Fibroblast of skin of right quadriceps (primary cell): ENCODE measurements around the gene DCAF12.
A peak's percentile ranks its signal among the peaks of the same experiment; 100 is the strongest.

Source experiments
- DNase-seq: peaks from one replicate; pipeline ENCODE4 v3.0.0-alpha.2; 2013

DCAF12 gene

DNA sequence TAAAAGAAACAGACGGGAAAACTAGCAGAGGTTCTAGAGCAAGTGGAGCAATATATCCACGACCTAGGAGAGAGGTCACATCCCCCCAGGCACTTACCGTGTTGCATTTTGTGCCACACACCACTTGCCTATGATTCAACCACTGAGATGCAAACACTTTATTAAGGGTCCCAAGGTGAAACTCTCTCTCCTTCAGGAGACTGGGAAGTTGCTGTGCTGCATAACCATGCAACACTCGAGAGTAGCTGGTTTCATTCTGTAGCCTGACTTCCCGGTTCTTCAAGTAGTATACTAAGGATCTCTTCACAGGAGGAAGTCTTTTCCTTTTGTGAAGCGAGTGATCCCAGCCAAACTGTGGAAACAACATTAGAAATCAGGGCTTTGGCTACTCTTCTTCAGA, 1.6 kb downstream of the DCAF12 start:
- no peak for DNase-seq

DNA sequence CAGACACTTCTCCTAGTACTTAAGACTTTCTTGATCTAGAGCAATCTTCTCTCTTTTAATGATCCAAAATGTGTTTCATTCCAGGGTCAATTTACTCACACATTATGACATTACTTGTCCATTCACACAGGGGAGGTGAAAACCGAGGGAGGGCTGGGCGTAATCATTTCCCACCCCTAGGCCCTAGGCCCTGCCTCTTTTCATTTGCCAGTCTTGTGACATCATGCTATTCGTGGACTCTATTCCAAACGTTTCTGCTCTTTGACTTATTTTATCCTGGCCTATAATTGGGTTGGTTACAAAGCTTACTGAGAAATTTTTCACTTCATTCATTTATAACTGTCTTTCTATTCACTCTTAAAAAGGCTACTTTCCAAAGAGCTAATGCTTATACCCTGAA, 2.4 kb downstream of the DCAF12 start:
- DNase-seq = no peak

DNA sequence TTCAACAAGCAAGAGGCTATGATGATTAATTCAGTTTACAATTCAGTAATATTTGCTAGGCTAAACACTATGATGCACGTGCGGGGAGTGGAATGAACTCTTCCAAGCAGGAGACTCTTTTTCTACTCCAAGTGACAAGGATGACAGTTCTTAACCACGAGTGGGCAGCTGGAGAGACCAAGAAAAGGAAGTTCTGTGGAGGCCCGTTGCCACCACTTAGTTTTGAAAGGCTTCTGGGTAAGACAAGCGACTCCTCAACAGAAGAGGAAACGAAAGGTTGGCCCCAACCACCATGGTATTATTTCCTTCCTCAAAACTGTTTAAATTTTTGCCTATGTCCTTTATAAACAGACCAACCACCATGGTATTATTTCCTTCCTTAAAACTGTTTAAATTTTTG, 2.8 kb downstream of the DCAF12 start:
- DNase-seq = no peak

DNA sequence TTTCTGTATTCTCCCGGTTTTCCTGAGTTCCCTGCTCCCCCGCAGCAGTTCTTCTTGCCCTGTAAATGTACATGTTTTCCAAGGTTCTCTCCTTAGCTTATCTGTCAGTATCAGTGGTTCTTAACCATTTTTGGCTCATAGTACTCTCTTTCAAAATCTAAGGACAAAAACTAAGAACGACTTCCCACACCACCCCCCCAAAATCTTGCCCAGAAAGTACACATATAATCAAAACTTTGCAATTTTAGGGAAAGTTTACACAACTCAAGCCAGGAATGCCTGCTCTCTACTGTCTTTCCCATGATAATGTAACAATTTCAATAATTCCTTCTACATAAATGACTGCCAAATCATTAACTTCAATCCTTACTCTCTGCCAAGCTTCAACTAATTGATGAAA, 4.5 kb downstream of the DCAF12 start:
- DNase-seq = no peak

DNA sequence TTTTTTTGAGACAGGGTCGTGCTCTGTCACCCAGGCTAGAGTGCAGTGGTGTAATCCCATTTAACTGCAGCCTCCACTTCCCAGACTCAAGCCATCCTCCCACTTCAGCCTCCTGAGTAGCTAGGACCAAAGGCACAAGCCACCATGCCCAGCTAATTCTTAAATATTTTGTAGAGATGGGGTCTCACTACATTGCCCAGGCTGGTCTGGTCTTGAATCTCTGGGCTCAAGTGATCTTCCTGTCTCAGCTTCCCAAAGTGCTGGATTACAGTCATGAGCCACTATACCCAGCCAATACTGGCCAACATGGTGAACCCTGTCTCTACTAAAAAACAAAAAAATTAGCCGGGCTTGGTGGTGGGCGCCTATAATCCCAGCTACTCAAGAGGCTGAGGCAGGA, 6.8 kb downstream of the DCAF12 start:
- DNase-seq = no peak

DNA sequence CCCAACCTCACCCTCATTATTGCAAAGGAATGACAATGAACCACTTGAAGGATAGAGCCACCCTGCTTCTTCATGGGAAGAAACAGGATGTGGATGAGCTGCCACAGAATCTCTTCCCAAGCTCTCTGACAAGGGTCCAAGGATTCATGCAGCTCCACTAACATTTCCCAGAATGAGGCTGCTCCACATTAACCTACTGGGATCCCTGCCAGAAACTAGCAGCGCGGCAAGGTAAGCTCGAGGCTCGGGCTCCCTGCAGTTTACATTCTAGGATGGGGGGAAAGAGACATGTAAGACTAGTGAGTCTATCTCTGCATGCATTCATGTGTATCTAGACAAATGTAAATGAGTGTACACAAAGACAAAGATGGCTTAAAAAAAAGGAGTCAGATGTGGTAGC, 12.1 kb downstream of the DCAF12 start:
- no peak for DNase-seq

DNA sequence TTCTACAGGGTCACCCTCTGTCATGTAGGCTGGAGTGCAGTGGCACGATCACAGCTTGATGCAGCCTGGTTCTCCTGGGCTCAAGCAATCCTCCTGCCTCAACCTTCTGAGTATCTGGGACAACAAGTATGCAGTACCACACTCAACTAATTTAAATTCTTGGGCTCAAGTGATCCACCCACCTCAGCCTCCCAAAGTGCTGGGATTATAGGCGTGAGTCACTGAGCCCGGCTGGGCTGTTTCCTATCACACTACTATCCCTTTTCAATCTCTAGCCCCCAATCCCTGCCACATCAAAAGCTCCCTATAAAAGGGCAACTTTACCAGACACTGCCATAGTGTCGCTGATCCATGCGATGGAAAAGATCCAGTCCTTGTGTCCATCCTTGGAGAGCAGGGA, 20.4 kb downstream of the DCAF12 start:
- no peak for DNase-seq

DNA sequence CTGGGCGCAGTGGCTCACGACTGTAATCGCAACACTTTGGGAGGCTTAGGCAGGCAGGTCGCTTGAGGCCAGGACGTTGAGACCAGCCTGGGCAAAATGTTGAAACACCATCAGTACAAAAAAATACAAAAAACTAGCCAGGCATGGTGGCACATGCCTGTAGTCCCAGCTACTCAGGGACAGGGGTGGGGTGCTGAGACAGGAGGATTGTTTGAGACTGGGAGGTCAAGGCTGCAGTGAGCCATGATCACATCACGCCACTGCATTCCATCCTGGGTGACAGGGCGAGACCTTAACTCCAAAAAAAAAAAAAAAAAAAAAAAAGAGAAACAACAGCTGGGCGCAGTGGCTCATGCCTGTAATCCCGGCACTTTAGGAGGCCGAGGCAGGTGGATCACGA, 23.7 kb downstream of the DCAF12 start:
- DNase-seq = no peak

DNA sequence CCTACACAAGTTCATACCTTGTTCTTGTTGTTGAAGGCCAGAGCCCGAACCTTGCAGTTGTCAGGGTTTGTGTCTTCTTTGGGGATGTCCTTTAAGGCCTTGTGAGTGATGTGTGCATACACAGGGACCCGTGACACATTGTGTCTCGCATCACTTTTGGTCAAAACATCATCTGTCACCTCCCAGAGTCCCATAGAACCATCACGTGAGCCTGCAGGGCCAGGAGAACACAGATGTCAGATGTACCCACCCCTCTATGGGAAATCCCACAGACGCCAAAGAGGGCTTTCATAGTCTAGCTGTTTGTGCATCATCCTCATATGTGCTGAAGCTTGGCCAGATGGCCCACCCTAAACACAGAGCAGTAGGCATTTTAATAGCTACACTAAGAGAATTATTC, 28.2 kb downstream of the DCAF12 start:
- no peak for DNase-seq

DNA sequence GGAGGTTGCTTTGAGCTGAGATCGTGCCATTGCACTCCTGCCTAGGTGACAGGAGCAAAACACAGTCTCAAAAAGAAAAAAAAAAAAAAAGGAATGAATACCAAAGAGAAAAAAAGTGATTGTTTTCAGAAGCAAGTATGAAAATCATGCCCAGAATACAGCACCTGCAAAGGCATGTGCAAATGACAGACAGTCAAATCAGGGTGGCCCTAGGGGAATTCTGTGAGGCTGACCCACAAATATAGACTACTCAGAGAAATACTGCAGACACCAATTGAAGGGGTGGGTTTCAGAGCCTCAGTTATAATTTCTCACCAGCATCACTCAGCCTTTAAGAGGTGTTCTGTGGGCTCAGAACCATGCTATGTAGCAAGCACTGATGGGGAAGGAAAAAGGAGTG, 28.6 kb downstream of the DCAF12 start:
- no peak for DNase-seq

DNA sequence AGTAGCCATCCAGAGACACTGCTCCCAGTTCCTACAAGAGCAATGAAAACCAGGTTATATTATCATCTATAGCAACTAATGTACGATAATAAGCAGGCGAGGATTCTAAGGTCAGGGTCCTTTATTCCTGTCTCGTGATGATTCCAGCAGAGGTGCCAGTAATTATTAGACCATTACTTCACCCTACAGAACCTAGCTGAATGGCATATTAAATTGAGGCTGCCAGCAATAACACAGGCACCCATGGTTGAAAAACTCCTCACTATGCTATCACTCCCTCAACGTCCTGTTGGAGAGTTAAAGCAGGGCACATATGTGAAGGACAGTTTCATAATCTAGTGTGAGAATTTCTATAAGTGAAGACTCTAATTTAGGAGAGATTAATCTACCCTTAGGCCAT, 29.7 kb downstream of the DCAF12 start:
- no peak for DNase-seq

DNA sequence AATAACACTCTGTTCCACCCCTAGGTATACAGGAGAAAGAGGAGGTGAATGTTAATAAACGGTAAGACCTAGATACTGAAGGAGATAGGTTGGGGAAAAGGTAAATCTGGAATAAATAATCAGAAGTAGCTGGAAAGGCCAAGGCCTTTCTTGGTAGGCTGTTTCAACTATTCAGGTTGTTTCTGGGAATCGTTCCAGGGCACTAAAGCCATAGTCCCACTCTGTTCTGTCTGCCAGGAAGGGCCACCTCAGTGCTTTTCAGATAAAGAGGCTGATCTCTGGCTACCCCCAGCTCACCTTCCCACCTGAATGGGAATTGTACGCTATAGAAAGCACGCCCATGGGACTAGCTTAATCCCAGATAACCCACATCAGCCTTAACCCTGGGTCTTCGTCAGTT, 32.9 kb downstream of the DCAF12 start:
- DNase-seq = no peak

DNA sequence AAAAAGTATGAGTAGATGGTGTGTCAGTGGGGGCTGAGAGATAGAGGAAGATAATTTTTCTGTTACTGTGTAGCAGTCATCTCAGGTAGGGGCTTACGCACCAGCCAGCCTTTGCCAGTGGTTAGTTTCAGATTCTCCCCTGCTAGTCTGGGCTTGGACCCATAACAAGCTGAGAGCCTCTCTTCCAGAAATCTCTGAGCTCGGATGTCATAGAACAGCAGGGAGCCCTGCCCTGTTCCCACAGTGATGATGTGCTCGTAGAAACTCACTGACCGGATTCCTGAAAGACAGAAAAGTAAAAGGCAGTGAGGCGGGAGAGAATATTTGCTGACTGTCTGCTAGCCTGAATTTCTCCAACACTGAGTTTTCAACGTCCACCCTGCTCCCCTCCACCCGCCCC, 37.2 kb downstream of the DCAF12 start:
- no peak for DNase-seq

DNA sequence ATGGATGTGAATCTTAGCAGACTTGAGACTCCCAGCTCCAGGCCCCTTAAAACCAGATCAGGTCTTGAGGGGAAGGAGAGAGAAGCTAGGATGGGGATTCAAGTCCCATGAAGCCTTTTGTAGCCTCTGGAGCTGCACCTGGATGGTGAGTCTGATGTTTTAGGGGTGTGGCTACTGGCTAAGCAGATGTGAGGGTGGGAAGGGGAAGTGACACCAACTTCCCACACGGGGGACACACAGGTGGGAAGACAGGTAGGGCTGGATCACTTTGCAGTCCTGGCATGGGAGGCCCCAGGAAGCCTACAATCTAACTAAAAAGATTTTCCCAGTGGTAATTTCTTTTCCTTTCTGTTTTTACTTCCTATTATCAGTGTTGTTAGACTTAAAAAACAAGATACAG, 39.1 kb downstream of the DCAF12 start:
- no peak for DNase-seq

DNA sequence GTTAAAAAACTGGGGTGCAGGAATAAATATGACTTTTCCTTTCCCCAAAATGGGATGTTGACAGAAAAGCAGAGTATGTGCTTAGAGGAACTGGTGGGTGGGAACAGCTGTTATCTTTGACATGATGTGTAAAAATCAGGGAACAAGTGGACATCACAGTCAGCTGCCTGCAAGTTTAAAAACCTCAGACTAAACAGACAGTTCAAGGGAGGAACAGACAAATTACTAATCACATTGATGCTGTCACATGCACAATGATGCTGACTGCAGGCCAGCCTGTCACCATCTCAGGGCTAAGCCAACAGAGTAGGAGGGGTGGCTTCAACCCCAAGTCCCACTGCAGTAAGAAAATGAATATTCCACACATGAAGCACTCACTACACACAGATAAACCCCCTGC, 39.6 kb downstream of the DCAF12 start:
- DNase-seq = no peak

DNA sequence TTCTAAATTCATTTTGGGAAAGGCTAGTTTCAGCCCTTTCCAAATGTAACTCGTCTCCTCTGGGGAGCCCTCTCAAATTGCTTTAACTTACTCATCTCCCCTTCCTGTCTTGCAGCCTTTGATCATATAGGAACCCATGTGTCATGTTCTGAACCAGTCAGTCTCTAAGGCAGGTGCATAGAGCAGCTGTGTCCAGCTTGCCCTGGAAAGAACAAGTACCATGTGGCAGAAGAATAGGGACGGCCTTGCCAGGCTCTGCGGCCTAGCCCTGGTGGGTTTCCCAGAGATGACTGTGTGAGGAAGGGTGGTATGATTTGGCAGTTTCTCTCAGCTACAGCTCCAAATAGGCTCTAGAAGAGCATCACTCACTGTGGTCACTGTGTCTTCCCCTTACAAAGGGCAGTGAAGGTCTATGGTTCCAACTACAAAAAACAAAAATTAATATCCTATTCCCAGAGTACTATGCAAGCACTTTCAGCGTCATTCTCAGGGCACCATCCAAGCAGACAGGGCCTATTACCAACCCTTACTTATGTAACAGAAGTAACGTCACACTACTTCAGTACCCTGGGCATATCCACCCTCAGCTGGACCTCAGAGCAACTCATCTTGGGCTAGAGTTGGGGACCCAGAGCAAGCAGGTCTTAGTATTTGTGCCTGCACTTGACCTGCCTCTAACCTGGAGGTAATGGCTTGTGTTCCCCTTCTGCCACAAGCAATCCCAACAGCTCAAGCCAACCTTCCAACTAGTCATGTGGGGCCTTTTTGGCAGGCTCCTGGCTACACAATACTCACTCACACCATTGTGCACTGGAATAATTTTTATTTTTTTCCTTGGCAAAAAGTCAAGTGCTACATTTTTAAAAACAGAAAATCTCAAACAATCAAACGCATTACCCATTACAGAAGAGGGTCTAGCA, 40.7 kb downstream of the DCAF12 start:
- DNase-seq = no peak

DNA sequence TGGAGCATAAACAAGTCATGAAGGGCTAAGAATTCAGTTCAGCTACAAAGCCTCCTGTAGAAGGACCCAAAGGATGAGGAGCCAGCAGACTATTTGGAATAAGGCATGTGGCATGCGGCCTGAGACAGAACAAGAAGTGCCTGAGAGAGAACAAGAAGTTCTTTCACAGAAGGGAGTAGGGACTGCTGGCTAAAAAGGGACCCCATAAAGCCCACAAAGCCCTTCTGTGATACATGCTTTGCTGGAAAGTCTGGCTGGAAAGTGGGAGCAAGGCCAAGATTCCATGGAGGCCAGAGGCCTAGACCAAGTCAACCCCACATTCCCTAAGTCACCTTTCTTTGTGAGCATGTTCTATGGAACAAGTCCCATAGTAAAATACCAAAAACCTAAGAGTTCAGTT, 41.9 kb downstream of the DCAF12 start:
- no peak for DNase-seq

DNA sequence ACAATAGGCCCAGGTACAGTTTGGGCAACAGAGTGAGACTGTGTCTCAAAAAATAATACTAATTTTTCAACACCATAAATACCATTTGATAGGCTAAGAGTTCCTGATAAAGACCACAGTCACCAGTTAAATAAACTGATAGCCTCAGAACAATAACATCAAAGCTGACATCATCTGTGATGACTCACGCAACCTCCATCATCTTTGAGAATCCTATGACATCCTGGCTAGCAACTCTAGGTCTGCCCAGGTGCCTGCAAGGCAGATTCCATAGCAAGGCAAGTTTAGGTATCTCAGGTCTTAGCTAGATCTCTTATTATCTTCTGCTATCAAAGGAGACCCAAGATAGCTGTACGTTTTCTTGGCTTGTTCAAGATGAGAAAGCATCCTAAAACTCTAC, 47.3 kb downstream of the DCAF12 start:
- no peak for DNase-seq

DNA sequence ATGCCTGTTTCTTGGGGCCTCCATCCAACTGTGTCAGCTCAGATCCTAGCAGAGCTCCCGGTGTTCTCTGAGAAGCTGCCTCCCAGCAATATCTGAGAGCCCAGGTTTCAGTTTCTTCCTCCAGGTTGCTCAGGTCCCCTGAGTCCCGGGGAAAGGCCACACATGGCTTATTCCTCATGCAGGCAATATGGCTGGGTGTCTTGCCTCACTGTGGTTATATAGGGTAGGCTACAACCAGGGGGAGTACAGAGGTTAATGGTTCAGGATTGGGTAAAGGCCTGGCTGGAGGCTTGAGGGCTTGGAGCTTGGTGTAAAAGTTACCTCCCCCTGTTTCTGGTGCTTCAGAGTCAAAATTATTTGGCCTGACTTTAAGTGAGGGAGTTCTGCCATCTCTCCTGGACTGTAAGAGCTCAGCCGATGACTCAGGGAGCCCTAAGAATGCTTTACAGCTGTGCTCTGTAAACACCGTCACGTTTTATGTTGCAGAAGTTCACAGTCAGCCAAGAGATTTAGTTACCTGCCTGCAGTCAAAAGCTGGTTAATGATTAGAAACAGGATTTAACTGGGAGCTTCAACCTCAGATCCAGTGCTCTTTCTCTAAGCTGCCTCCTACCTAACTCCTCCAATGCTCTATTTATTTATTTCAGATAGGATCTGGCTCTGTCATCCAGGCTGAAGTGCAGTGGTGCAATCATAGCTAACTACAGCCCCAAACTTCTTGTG, 53.5 kb downstream of the DCAF12 start:
- DNase-seq = peak; percentile 75

DNA sequence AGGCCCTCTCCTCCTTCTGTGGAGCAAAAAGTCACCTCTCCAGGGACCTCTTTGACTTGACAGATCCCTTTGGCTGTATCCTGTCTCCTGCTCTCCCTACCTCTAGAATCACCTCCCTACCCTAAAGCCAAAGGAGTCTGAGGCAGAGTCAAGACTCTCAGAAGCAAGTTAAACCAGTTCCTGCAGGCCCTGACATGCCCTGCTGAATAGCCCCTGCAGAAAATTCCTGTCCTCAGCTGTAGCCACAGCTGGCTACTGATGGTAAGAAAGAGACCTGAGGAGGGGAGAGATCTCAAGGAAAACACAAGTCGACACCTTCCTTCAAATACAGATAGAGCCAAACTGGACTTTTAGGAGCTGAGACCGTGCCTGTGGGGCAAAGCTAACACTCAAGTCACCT, 54.1 kb downstream of the DCAF12 start:
- DNase-seq = no peak

DNA sequence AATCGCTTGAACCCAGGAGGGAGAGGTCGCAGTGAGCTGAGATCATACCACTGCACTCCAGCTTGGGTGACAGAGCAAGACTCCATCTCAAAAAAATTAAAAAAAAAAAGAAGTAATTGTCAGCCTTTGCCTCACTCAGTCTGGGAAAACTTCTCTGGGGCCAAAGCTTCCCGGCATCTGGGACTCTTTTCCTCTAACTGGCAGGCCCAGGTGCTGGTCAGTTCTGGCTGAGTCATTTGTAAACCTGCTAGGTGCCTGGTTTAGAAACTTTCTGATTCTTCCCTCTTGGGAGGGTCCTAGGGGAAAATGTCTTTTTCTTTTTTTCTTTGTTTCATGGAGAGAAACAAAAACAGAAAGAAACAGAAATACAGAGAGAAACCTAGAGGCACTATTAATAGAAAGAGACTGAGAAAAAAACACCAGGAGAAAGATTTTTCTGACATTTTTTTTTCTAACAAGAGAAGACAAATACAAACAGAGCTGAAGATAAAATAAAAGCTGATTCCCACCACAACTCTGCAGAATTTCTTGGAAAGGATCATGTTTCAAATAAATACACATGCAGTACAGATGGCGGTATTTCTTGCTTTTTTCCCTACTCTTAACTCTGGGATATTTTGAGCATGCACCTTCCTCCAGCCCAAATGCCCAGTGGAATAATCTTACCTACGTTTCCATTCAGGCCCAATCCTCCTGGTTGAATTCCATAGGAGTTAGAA, 55.7 kb downstream of the DCAF12 start:
- DNase-seq = no peak

DNA sequence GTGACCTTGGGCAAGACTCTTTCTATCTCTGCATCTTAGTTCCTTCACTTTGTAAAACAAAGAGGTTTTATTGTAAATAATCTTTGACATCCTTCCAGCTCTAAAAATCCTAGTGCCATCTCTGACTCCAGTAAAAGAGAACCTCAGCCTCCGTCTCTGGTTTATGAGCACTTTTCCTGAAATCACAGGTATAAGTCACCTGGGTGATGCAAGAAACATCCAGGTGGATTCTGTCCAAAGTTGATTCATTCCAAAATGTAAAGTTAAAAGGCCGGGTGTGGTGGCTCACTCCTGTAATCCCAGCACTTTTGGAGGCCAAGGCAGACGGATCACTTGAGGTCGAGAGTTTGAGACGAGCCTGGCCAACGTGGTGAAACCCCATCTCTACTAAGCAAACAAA, 56.7 kb downstream of the DCAF12 start:
- DNase-seq = no peak

DNA sequence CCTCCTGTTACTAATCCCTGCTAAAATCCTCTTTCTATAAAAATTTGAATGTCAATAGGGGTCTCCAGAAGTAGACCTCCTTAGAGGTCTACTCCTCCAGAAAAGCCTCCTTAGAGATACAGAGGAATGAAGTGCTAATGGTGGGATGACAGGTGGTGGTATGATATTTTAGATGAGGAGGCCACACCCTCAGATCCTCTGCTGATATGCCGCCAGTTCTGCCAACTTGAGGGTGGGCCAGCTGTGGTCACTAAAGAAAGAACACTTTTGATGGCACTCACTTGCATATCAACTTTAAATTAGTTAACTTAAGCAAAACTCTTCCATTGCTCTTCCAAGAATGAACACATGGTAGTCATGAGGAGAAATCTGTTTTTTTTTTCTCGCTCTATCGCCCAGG, 61.0 kb downstream of the DCAF12 start:
- no peak for DNase-seq

DNA sequence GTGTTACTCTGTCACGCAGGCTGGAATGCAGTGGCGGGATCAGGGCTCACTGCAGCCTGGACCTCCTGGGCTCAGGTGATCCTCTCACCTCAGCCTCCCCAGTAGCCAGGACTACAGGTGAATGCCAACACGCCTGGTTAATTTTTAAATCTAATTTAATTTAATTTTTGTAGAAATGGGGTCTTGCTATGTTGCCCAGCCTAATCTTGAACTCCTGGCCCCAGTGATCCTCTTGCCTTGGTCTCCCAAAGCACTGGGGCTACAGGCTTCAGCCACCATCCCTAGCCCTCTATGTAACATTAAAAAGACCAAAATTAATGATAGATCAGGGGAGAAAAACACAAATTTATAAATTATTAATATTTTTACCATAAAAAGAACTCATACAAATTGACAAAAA, 66.5 kb downstream of the DCAF12 start:
- no peak for DNase-seq
